Stimulated activated CD4-positive, alpha-beta T cell treated with anti-CD3 and anti-CD28 coated beads, TNF-alpha, amount 100 ng/mL, for 4 hours (primary cell): ENCODE results near the gene PCDHGA1.

Experiments
- DNase-seq, 3 experiments: peaks; one replicate each; pipeline ENCODE4 v3.0.0-alpha.2; 2020; ENCODE audit warnings: low read depth in 3 of 3

PCDHGA1 gene

GRCh38 chr5:141512911-141513626 lies 182.8 kb downstream of the PCDHGA1 start:
- DNase-seq: no peak

- peak; percentile 47 to 68 (median 64) for DNase-seq
These were observed 183.5 kb downstream of the PCDHGA1 start for GRCh38 chr5:141513627-141514329.

DNA sequence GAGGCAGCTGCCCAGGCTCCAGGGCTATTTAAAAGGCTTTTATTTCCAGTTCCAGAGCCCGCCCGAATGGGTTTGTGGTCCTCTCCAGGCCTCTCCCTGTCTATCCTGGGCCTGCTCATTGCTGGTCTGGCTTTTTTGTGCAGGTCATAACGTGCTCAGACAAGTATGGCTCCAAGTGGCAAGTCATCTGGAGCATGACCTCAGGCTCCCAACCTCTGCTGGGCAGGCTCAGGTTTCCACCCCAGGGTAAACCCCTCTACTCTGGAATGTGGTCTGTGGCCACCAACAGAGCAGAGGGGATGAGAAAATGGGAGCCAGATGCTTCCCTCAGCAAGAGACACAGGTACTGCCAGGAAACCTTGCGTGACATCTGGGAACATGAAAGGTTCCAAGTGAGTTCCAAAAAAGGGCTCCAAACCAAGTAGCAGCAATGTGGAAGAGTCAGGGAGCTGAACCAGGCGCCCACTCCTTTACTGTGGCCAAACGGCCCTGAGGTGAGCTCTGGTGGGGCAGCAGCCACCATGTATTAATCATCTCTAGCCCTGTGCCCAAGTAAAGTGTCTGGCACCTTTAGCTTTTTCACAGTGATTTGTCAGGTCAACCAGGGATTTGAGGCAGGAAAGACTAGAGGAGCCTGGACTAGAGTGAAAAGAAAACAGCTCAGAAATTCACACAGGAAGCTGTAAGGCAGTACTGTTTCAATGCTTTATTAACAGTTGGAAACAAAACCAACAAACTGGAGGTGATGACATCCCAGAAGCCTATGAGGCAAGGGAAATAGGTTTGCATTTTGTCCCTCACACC lies 184.2 kb downstream of the PCDHGA1 start:
- no peak for DNase-seq

DNA sequence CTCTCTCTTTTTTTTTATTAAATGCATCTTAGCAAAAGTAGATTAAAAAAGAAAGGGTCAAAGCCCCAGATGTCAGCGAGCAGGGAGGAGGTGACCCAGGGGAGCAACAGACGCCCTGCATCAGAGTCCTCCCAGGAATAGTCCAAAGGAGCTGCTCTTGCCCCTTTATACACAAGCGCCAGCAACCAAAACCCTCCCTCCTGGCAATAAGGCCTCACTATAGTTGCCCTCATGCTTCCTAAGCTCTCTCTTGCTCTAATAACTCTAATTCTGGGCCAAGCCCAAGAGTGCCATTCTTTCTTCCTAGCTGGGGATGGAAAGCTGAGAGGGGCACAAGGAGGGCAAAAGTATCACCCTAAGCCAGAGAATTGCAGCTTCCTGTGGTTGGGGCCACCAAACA lies 184.8 kb downstream of the PCDHGA1 start:
- DNase-seq: no peak

- no peak for DNase-seq
These were observed 185.8 kb downstream of the PCDHGA1 start for GRCh38 chr5:141515946-141516671.

DNA sequence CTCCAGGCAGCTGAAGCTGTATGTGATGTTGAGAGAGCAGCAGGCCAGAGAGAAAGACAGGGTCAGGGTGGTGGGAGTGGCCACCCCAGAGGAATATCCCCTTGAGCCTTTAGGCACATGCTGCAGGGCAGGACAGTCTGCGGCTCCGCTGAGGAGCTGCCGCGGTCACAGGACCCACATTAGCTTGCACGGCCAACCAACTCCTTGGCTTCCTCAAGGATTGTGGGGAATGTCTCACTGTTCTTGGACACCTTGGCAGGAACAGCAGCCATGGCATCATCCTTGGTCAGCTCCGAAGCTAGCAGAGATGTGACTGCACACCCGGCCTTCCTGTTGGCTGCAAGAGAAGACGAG lies 186.3 kb downstream of the PCDHGA1 start:
- DNase-seq: no peak

DNA sequence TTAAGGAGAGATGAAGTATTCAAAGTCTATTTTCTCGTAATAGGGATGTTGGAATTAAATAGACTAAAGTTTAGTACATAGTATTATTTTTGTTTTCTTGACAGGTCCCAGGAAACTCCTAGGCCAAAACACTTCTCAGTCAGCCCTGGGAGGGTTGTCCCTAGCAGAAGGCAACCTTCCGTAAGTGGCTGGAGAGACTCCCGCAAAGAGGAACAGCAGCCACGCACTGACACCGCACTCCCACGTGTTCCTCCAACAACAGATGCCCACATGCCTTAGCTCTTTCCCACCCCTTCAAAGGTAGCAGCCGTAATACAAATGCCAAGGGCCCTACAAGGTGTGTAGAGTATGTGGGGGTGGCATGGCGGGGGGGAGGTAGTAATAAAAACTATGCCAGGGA lies 187.0 kb downstream of the PCDHGA1 start:
- DNase-seq: no peak

DNA sequence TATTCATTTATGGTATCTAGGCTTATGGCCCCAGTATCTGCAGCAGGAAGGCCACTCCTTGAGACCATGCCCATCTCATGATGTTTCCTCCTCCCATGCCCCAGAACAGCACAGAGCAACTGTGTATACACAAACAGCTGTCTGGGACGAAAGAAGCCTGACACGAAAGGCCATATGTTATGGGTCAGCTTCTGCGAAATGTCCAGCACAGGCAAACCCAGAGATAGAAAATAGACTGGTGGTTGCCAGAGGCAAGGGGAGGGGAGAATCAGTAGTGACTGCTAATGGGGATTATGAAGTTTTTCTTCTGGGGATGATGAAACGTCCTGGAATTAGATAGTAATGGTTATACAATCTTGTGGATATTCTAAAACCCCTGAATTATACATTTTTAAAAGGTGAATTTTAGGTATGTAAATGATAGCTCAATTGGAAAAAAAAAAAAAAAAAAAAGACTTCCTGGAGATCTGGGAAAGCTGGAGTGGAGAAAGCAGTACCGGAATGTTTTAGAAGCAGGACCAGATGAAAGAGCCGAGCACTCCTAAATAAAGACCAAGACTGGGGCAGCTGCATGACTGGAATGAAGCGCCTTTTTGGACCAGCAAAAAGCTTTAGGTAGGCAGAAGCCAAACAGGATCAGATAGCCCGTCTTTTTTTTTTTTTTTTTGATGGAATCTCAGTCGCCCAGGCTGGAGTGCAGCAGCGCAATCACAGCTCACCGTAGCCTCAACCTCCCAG lies 187.7 kb downstream of the PCDHGA1 start:
- no peak for DNase-seq

GRCh38 chr5:141518618-141519015 lies 188.3 kb downstream of the PCDHGA1 start:
- no peak for DNase-seq

DNA sequence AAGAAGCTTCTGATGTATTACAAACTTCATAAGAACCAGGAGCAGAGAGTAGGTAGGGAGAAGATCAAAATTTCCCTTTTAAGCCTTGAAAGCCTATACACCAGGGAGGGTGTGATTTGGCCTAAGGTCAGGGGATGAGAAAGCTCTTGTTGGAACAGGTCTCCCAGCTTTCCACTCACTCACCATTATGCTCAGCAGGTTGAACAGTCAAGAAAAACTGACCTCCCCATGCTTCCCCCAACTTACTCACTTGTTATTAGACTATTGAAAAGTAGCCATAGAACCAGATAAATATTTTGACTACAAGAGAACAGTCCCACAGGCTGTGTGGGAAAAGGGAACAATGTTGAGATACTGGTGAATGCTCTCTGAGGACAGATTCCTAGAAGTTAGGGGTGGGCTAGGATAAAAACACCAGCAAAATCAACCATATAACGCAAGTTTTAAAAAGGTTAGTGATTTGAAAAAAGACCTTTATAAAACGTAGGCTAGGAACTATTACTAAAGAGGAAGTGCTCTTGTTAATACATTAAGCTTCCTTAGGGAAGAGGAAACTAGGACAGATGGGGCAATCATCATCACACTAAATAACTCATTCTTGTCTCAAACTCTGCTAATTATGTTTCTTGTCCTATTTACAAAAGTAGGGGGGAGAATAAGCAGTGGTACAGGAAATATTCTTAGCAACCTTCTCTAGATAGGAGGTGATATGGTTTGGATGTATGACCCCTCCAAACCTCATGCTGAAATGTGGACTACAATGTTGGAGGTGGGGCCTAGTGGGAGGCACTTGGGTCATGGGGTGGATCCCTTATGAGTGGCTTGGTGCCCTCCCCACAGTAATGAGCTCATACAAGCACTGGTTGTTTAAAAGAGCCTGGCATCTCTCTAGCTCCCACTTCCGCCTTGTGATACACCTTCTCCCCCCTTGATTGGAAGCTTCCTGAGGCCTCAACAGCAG lies 189.6 kb downstream of the PCDHGA1 start:
- no peak for DNase-seq

- DNase-seq: no peak
These were observed 191.0 kb downstream of the PCDHGA1 start for GRCh38 chr5:141521244-141521781.

DNA sequence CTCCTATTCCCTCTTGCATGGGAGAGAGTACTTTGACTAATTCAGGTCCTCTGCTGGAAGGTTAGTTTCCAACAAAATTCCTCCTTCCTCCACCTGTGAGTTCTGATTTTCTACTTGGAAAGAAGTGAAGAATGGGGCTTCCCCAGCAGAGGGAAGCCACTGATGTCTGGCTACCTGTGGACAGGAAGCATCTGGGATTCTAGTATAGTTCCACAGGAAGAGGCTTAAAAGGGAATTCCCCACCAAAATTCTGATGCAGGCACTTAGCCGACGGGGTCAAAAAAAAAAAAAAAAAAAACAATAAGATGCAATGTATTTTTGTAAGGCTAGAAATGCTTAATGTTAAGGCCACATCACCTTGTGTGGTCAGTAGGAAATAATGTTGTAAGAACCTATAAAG lies 192.0 kb downstream of the PCDHGA1 start:
- no peak for DNase-seq

GRCh38 chr5:141523991-141524390 lies 193.7 kb downstream of the PCDHGA1 start:
- no peak for DNase-seq

GRCh38 chr5:141524604-141525597 lies 194.6 kb downstream of the PCDHGA1 start:
- peak in 2 of 3 experiments; percentile 14 to 16 for DNase-seq

GRCh38 chr5:141525653-141526052 lies 195.3 kb downstream of the PCDHGA1 start:
- DNase-seq: no peak

GRCh38 chr5:141527426-141527825 lies 197.1 kb downstream of the PCDHGA1 start:
- no peak for DNase-seq

- DNase-seq: no peak
These were observed 198.1 kb downstream of the PCDHGA1 start for GRCh38 chr5:141528291-141528984.

DNA sequence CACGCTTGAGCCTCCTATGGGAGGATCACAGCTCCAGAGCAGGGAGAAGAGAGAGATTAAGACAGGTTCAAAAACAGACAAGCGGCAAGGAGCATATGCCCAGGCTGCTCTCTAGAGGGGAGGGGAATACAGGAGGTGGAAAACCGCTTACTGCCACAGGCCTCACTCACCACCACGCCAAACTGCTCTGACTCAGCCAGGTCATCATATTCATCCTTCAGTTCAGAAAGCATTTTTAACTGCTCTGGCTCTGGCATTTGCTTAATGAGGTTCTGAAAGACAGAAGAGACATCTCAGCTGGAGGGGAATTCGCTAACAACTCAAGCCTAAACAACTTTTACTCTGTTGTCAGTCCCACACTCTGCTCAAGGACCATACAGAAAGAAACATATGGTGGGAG lies 198.7 kb downstream of the PCDHGA1 start:
- no peak for DNase-seq
